HG03432 (cell line): Measurements from ENCODE around the gene HSDL2.
"Not testable (repeated sequence)": the region's sequence is repeated elsewhere in the genome, so short reads cannot be mapped to it uniquely, and the experiment has no call there.

Experiments used
- ATAC-seq: cut with Tn5 transposase; IDR thresholded peaks from one replicate; pipeline ENCODE4 v1.9.1; 2021; ENCODE audit warnings: mild to moderate bottlenecking, moderate library complexity; ENCODE audit not compliant: unreplicated experiment

Gene HSDL2

DNA sequence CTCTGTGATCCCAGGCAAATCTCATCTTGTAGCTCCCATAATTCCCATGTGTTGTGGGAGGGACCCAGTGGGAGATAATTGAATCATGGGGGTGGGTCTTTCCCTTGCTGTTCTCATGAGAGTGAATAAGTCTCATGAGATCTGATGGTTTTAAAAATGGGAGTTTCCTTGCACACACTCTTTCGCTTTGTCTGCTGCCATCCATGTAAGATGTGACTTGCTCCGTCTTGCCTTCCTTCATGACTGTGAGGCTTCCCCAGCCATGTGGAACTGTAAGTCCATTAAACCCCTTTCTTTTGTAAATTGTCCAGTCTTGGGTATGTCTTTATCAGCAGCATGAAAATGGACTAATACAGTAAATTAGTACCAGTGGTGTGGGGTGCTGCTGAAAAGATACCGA, 14.7 kb upstream of the HSDL2 start:
- ATAC-seq, result not testable (repeated sequence)

DNA sequence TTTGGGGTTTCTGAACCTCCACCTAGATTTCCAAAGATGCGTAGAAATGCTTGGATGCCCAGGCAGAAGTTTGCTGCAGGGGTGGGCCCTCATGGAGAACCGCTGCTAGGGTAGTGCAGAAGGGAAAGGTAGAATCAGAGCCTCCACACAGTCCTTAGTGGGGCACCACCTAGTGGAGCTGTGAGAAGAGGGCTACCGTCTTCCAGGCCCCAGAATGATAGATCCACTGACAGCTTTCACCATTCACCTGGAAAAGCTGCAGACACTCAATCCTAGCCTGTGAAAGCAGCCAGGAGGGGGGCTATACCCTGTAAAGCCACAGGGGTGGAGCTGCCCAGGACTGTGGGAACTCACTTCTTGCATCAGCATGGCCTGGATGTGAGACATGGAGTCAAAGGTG, 13.3 kb upstream of the HSDL2 start:
- ATAC-seq, result no peak

DNA sequence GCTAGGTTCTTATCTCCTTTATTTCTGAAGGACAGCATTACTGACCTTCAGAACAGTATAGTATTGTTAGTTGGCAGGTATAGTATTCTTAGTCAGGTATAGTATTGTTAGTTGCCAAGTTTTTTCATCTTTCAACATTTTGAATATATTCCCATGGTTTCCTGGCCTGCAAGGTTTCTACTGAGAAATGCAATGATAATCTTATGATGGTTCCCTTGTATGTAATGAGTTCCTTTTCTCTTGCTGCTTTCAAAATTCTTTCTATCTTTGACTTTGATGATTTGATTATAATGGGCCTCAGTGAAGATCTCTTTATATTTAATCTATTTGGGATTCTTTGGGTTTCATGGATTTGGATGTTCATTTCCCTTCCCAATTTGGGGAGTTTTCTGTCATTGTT, 12.4 kb upstream of the HSDL2 start:
- ATAC-seq, result no peak

DNA sequence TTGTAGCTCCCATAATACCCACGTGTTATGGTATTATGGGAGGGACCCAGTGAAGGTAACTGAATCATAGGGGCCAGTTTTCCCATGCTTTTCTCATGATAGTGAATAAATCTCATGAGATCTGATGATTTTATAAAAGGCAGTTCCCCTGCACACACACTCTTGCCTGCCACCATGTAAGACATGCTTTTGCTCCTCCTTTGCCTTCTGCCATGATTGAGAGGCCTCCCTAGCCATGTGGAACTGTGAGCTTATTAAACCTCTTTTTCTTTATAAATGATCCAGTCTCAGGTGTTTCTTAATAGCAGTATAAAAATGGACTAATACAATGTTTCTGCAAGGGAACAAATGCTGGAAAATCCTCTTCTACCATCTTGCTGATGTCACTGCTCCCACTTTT, 10.1 kb upstream of the HSDL2 start:
- no peak for ATAC-seq

DNA sequence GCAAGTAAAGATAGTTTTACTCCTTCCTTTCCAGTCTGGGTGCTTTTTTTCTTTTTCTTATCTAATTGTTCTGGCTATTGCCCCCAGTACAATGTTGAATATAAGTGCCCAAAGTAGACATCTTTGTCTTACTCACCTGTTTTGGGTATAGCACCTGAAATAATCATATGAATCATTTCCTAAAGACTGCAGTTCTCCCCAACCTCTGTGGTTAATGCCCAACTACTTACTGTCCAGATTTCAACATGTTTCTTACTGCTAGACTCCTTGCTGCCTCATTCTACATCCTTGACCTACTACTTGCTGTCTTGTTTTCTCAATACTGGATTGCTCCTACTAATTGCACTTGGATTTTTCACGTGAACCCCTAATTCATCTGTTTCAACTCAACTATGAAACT, 8.8 kb upstream of the HSDL2 start:
- ATAC-seq, result no peak

DNA sequence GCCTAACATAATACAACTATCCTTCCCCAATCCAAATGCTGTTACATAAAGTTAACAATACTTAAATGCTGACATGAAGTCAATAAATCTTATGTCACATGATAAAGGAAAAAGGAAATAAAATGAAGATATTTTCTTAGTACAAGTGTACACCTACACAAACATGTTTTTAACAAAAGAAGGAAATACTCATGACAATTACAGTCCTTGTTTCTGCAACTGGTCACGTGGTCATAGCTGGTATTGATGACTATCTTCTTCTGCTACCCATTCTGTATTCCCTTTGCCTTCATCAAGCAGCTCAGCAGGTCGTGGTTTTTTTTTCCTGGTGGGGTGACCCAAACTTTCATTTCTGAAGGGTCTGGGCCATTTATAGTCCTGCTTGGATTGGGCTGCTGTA, 6.2 kb upstream of the HSDL2 start:
- not testable (repeated sequence) for ATAC-seq

DNA sequence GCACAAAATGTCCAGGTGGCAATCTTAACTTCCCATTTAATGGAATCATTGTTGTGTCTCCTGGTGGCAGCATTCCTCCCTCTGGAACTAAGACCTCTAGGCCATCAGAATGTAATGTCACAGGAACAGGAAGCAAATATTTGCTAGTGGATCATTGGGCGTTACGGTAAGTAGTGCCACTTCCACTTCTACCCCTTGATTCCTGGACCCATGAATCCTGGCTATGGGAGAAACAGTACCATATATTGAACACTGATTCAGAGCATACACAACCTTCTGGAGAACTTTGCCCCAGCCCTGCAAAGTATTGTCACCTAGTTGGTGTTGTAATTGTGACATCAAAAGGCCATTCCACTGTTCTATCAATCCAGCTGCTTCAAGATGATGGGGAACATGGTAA, 5.7 kb upstream of the HSDL2 start:
- ATAC-seq, result not testable (repeated sequence)

DNA sequence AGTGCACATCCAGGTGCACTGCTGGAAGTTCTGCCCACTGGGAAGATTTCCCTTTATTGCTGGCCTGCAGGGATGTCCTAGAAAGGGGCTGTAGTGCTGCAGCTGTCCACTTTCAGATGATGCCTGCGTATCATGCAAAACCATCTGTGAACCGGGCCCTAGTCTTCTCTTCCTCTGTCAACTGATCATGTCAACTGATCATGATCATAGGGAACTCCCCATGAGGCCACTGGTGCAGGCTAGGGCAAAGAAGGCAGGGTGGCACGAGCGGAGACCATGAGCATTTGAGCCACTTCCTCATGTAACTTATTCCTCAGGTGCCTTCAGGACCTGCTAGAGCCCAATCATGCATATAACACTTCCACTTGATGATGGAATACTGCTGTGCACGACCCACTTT, 4.5 kb upstream of the HSDL2 start:
- ATAC-seq, result no peak

DNA sequence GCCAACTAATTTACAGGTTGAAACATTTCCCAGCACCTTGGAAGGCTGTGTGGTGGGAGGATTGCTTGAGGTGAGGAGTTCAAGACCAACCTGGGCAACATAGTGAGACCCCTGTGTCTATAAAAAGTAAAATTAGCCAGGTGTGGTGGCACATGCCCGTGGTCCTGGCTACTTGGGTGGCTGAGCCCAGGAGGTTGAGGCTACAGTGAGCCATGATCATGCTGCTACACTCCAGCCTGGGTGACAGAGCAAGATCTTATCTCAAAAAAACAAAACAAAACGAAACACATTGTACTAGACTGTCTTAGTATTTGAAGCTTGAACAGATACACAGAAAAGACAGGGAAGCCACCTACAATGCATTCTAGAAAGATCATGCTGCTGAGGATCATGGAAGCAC, 2.8 kb upstream of the HSDL2 start:
- ATAC-seq, result no peak

DNA sequence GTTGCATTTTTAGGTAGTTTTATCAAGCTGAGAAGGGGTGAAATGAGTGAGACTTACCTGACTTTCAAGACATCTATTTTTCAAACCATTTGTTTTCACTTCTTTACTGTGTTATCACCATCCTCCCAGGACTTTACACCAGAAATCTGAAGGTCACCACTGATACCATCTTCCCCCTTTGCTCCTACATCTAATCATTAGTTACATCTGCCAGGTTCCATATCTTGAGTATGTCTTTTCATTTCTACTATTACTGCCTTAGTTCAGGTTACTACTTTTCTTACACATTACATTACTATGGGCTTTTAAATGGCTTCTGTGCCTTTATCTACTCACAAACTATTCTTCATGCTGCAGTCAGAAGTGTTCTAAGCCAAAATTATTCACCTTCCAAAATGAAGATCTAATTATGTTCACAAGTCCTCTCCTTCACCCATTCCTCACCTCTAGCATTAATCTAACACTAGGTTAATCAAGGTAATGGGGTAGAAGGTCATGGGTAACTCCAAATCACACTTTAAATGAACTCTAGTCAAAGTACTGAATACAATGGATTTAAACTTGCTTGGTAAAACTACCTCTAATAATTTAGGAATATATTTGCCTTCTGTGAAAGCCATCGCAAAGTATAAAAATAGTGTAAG, 2.1 kb upstream of the HSDL2 start:
- no peak for ATAC-seq

DNA sequence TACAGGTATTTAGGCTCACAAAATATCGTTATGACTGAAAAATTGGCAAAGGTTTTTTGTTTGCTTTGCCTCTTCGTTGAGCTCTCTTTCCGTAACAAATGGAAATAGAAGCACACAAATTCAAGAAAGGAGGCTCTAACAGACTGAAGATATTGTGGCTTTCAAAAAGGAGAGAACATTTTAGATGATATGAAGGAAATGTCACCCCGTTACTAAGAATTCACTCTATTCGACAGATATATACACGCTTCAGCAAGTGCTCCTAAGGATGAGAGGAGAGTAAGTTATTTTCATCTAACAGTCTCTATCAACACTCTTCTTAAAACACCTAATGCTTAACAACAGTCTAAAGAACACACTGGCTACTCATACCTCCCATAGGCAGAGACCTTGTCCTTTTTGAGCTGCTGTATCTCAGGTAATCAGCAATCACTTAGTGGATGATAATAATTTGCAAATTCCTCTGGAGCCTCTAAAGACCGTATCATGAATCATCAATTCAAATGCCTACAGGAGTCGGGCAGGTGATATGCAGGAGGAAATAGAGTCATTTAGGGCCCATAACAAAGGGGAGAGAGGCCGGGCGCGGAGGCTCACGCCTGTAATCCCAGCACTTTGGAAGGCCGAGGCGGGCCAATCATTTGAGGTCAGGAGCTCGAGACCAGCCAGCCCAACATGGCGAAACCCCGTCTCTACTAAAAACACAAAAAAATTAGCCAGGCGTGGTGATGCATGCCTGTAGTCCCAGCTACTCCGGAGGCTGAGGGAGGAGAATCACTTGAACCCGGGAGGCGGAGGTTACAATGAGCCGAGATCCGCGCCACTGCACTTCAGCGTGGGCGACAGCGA, 1.4 kb upstream of the HSDL2 start:
- peak; percentile 12 for ATAC-seq

DNA sequence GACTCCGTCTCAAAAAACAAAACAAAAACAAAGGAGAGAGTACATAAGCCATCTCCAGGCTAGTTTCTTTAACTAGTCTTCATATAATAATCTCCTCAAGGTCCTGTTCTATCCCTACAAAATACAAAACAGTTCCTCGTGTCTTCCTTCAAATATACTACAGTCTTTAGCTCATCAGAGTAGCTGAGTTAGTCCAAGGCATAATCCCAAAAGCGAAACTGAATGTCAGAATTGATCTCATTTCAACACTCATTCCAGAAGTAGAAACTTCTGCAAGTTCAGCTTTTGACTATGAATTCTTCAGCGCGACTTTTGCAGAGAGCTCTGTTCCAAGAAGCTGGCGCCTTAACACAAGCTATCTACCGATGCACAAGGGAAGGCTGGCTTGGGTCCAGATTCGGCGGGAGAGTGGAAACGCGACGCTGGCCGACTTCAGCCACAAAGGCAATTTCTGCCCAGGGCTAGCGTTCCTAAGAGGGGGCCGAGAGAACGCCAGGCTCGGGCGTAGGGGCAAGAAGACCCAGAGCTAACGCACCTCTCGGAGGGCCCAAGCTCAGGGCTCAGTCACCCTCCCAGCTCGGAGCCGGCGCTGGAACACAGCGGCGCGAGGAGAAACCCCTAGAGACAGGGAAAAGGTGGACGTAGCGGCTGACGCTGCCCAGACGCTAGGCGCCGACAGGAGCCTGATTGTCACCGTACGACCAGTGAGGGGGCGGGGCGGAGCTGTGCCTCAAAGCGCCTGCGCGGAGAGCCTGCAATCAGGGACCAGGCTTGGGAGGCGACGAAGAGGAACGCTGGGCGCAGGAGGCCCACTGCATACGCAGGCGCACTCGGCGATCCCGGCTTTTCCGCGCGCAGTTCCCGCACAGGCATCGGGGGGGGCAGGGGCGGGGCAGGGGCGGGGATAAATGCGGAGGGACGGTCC, 469 bp upstream of the HSDL2 start:
- ATAC-seq, result peak; percentile 87

DNA sequence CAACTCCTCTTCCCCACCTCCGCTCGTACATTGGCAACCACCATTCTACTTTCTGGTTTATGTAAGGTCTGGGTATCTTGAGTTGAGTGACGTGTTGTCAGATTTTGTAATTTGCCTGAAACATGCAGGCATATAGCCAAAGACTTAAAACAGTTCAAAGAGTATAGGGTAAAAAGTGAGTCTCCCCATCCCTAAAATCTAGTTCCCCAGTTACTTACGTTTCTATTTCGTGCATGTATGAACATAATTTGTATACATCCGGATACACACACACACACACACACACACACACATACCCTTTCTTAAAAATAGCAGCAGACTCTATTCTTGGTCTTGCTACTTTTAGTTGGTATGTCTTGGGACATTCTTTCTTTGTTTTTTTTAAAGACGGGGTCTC, 915 bp downstream of the HSDL2 start:
- no peak for ATAC-seq

DNA sequence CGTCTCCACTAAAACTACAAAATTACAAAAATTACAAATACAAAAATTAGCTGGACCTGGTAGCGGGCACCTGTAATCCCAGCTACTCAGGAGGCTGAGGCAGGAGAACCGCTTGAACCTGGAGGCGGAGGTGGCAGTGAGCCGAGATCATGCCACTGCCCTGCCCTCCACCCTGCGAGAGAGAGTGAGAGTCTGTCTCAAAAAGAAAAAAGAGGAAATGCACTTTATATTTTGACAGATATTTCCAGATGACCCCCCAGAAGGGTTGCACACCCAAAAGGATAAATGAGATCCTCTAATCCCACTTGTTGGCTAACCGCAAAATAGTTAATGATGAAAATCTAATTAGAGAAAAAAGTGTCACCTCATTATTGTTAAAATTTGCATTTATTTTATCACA, 2.2 kb downstream of the HSDL2 start:
- ATAC-seq, result no peak

DNA sequence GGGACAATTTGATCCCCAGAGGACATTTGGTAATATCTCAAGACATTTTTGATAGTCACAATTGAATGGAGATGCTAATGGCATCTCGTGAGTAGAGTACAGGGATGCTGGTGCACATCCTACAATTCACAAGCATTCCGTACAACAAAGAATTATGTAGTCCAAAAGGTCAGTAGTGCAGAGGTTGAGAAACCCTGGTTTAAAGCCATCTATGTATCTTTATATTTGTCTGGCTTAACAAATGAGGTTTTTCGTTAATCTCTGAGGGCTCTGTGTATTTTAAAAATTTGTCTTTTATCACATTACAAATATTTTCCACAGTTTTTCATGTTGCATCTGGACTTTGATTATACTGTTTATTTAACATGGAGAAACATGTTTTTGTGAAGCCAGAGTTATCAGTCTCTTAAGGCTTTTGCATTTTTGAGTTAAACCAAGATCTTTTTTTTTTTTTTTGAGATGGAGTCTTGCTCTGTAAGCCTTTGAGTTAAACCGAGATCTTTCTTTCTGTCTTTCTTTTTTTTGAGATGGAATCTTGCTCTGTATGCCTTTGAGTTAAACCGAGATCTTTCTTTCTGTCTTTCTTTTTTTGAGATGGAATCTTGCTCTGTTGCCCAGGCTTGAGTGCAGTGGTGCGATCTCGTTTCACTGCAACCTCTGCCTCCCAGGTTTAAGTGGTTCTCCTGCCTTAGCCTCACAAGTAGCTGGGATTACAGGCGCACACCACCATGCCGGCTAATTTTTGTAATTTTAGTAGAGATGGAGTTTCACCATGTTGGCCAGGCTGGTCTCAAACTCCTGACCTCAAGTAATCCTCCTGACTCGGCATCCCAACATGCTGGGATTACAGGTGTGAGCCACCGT, 2.8 kb downstream of the HSDL2 start:
- ATAC-seq, result no peak

DNA sequence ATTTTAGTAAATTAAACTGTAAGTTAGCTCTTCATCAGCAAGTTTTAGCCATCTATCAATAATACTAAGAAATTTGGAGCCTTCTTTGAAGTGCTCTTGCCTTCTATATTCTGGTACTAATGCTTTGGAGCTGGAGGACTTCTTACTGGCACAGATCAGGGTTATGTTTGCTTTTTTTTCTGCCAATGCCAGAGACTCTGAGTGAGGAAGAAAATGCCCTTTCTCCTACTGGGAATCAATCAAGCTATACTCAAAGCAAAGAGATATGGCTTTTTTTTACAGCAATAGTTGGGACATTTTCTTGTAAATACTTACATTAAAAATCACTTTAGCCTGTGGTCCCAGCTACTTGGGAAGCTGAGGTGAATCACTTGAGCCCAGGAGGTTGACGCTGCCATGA, 4.3 kb downstream of the HSDL2 start:
- no peak for ATAC-seq

DNA sequence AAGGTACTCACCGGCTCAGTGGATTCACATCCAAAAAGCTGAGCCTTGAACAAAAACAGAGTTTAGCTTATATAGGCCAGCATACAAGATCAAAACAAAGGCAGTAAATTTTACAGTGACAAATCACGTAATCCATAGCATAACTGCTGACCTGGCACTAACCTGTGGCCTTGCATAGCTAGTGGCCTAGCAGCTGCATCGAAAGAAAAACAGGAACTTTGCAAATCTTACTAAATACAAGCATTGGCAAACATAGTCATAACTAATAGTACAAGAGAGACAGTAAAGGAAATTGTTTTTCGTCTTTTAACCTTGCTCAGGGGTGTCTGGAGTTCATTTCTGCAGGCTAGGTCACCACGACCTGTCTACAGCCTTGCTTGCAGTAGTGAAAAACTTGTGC, 4.8 kb downstream of the HSDL2 start:
- no peak for ATAC-seq

DNA sequence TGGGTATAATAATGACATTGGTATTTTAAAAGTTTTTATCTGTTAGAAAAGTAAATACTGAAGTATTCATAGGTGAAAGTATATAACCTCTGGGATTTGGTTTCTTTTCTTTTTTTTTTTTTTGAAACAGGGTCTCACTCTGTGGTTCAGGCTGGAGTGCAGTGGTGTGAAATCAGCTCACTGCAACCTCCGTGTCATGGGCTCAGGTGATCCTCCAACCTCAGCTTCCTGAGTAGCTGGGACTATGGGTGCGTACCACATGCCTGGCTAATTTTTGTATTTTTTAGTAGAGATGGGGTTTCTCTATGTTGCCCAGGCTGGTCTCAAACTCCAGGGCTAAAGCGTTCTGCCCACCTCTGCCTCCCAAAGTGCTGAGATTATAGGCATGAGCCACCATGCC, 7.2 kb downstream of the HSDL2 start:
- no peak for ATAC-seq

DNA sequence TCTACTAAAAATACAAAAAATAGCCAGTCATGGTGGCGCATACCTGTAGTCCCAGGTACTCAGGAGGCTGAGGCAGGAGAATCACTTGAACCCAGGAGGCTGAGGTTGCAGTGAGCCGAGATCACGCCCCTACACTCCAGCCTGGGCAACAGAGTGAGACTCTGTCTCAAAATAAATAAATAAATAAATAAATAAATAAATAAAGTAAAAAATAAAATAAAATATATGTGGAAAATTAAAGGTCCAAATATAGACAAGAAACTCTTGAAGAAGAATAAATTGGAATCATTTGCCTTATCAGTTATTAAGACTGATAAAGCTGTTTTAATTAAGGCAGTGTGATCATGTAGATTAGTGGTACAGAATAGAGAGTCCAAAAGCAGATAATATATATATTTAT, 10.0 kb downstream of the HSDL2 start:
- not testable (repeated sequence) for ATAC-seq

DNA sequence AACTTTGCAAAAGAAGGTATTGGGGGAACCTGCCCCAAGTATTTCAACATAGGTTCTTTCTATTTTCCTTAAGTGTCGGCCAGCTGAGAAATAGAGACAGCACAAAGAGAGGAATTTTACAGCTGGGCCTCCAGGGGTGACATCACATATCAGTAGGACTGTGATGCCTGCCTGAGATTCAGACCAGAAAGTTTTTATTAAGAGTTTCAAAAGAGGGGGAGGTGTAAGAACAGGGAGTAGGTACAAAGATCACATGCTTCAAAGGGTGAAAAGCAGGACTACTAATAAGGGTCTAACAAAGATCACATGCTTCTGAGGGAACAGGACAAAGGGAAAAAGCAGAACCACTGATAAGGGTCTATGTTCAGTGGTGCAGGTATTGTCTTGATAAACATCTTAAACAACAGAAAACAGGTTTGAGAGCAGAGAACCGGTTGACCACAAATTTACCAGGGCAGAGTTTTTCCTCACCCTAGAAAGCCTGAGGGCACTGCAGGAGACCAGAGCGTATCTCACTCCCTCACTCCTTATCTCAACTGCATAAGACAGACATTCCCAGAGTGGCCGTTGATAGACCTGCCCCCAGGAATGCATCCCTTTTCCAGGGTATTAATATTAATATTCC, 12.1 kb downstream of the HSDL2 start:
- ATAC-seq, result not testable (repeated sequence)
